ENCODE data around the gene EMP1. TPM values are rescaled to one million over a fixed set of nuclear protein-coding genes. Genes with fewer than 3 reads are reported as not detected.

EMP1 gene
- total RNA-seq, 1 experiment from 2014 or later: 0.63 TPM

DNA sequence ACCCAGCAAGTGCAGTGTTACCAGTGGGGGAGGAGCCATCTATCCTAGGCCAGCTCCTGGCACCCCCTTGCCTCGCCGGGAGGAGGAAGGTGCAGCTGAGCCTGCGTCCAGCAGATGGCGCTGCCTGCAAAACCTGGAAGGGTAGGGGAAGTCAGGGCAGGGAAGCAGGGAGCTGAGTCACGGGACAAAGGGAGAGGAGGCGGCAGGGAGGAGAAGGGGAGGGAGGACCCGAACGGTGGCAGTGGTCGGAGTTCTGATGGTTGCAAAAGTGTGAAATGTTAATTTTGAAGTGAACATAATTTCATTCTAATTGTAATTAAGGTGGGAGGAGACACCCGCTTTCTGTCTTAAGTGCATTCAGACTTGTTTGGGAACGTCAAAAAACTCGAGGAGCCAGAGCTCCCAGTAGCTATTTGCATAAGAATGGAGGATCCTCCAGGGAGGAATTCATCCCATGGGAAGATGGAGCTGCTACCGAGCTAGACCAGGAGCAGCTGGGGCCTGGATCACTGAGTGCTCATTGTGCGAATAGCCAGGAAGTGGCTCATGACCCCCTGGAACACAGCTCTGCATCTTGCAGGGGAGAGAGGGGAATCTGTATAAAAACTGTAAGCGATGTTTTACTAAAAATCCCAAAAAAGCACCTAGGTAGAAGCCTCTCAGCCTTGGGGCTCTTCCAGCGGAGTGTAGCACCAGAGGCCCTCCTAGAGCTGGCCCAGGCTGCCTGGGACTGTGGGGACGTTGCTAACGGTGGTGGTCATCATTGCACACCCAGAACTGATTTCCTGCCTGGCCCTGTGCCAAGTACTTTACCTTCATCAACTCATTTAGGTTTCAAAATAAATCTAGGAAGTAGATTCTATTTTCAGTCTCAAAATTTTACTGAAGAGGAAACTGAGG lies 59.5 kb downstream of the EMP1 start:
- Histone ChIP-seq H3K79me1 (ENCODE audit: insufficient read depth, low read depth, low read length, poor library complexity, severe bottlenecking) (no peaks in the 10 kb centered on the region), H3K9me3 (ENCODE audit: control insufficient read depth, low read depth, low read length) (no peaks in the 10 kb centered on the region), H4K20me1 (ENCODE audit: control insufficient read depth, insufficient read depth, insufficient read length) (no peaks in the 10 kb centered on the region), H3K27me3 (ENCODE audit: insufficient read depth, low read length) (no peaks in the 10 kb centered on the region), H3K56ac (ENCODE audit: insufficient read length, low read depth, low read length) (no peak overlapping the region), H3K23me2 (ENCODE audit: insufficient read length, low read depth, low read length, poor library complexity, severe bottlenecking) (peaks cover 4% of the 10 kb centered on the region), H2BK15ac (ENCODE audit: low read depth, low read length) (no peak overlapping the region), H3K4me1 (ENCODE audit: insufficient read depth, low read length) (peaks cover 10% of the 10 kb centered on the region; the same call in 1 of the 2 replicates), H2AK5ac (ENCODE audit: insufficient read length, low read length) (no peak overlapping the region), H3K9ac (ENCODE audit: extremely low read depth, insufficient read length, low read length) (no peak overlapping the region), H4K8ac (replicated peaks; ENCODE audit: insufficient read length, low read depth, low read length) (peak overlapping the region; percentile 63), H2BK120ac (ENCODE audit: low read depth, low read length, poor library complexity, severe bottlenecking) (peak overlapping the region; percentile 83), H3K27ac (ENCODE audit: insufficient read length, low read depth, low read length) (peak overlapping the region; percentile 44), H4K5ac (ENCODE audit: insufficient read length, low read depth, low read length) (peak overlapping the region; percentile 37), H3K4me2 (ENCODE audit: insufficient read depth, insufficient read length, low read length) (no peak overlapping the region), H3T11ph (ENCODE audit: low read length) (no peak overlapping the region), H3K79me2 (ENCODE audit: insufficient read depth, low read length) (no peaks in the 10 kb centered on the region), H3K23ac (ENCODE audit: insufficient read length, low read depth, low read length) (no peak overlapping the region), H2BK12ac (ENCODE audit: insufficient read length, low read depth, low read length) (peak overlapping the region; percentile 24), H2AFZ (ENCODE audit: low read length) (no peak overlapping the region), H2BK5ac (ENCODE audit: insufficient read length, low read length) (no peak overlapping the region), H3K18ac (ENCODE audit: insufficient read length, low read depth, low read length) (peak overlapping the region; percentile 54), H4K91ac (ENCODE audit: insufficient read length, low read depth, low read length) (peak overlapping the region; percentile 53), H3K14ac (ENCODE audit: insufficient read depth, low read length) (peak overlapping the region; percentile 69; the same call in 1 of the 2 replicates), H2BK20ac (ENCODE audit: low read depth, low read length, poor library complexity, severe bottlenecking) (peak overlapping the region; percentile 86), H3K4ac (ENCODE audit: low read depth, low read length) (peak overlapping the region; percentile 69; the same call in 1 of the 2 replicates)
- Mint-ChIP-seq H3K27me3 (ENCODE audit: low read depth) (no peaks in the 10 kb centered on the region; the same call in 1 of the 2 replicates), H3K27ac (peak overlapping the region; percentile 97 to 98 (median 97)), H3K9me3 (no peaks in the 10 kb centered on the region), H3K36me3 (ENCODE audit: insufficient read depth in 1 of 3, low read depth in 3 of 3) (no peaks in the 10 kb centered on the region), H3K4me3 (peak overlapping the region; percentile 67 to 69), H3K4me1 (peaks cover 24 to 32% of the 10 kb centered on the region in 2 experiments)
- WGBS (ENCODE audit: extremely low coverage, insufficient read length, low lambda C conversion rate): no CpG with 5 or more reads among the region's 18 CpGs
- DNase-seq: peak; percentile 99
- TF ChIP-seq, protein P1, sequence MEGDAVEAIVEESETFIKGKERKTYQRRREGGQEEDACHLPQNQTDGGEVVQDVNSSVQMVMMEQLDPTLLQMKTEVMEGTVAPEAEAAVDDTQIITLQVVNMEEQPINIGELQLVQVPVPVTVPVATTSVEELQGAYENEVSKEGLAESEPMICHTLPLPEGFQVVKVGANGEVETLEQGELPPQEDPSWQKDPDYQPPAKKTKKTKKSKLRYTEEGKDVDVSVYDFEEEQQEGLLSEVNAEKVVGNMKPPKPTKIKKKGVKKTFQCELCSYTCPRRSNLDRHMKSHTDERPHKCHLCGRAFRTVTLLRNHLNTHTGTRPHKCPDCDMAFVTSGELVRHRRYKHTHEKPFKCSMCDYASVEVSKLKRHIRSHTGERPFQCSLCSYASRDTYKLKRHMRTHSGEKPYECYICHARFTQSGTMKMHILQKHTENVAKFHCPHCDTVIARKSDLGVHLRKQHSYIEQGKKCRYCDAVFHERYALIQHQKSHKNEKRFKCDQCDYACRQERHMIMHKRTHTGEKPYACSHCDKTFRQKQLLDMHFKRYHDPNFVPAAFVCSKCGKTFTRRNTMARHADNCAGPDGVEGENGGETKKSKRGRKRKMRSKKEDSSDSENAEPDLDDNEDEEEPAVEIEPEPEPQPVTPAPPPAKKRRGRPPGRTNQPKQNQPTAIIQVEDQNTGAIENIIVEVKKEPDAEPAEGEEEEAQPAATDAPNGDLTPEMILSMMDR (conservative IDR thresholded peaks at IDR 0.05): peak; percentile 98

All from H9 (cell line).